ENCODE data around the gene TTLL11. TPM values are rescaled to one million over a fixed set of nuclear protein-coding genes. Genes with fewer than 3 reads are reported as not detected.

The TTLL11 gene
- total RNA-seq, 1 donor = 6.2 TPM

- Histone ChIP-seq H3K27ac (ENCODE audit: low read depth, low read length) (no peak overlapping the region), H3K4me2 (ENCODE audit: insufficient read depth, low read length) (no peak overlapping the region), H2AFZ (ENCODE audit: low read length) (no peak overlapping the region), H3K9me3 (ENCODE audit: low read depth, low read length) (no peaks in the 10 kb centered on the region), H3K4me1 (ENCODE audit: insufficient read depth, low read length) (no peaks in the 10 kb centered on the region), H3K27me3 (ENCODE audit: insufficient read depth, low read length) (no peaks in the 10 kb centered on the region), H3K4me3 (ENCODE audit: insufficient read depth, low read length) (no peak overlapping the region), H4K20me1 (ENCODE audit: insufficient read depth, low read length) (peaks cover 29% of the 10 kb centered on the region), H3K36me3 (ENCODE audit: insufficient read depth, low read length) (no peaks in the 10 kb centered on the region), H3K79me2 (ENCODE audit: insufficient read depth, low read length) (no peaks in the 10 kb centered on the region)
- DNase-seq (ENCODE audit: insufficient read length, low spot score, missing footprints) = no peak
- TF ChIP-seq CTCF (IDR thresholded peaks at IDR 0.05; ENCODE audit: extremely low read depth, low read depth, low read length) = no peak
Measured at GRCh38 chr9:122060481-122060880, 32.6 kb downstream of the TTLL11 start.

- no peak for DNase-seq (ENCODE audit: insufficient read length, low spot score, missing footprints)
- Histone ChIP-seq H3K27me3 (ENCODE audit: insufficient read depth, low read length) (no peaks in the 10 kb centered on the region), H3K4me1 (ENCODE audit: insufficient read depth, low read length) (no peaks in the 10 kb centered on the region), H4K20me1 (ENCODE audit: insufficient read depth, low read length) (peaks cover 29% of the 10 kb centered on the region), H2AFZ (ENCODE audit: low read length) (no peak overlapping the region), H3K4me3 (ENCODE audit: insufficient read depth, low read length) (no peak overlapping the region), H3K4me2 (ENCODE audit: insufficient read depth, low read length) (no peak overlapping the region), H3K27ac (ENCODE audit: low read depth, low read length) (no peak overlapping the region), H3K9me3 (ENCODE audit: low read depth, low read length) (no peaks in the 10 kb centered on the region), H3K36me3 (ENCODE audit: insufficient read depth, low read length) (no peaks in the 10 kb centered on the region), H3K79me2 (ENCODE audit: insufficient read depth, low read length) (no peaks in the 10 kb centered on the region)
- no peak for TF ChIP-seq CTCF (IDR thresholded peaks at IDR 0.05; ENCODE audit: extremely low read depth, low read depth, low read length)
Measured at GRCh38 chr9:122059955-122060324, 33.2 kb downstream of the TTLL11 start.

GRCh38 chr9:122059214-122059954 lies 33.7 kb downstream of the TTLL11 start:
- H3K27me3 ChIP-seq (ENCODE audit: insufficient read depth, low read length) = no peaks in the 10 kb centered on the region
- no peak for DNase-seq (ENCODE audit: insufficient read length, low spot score, missing footprints)
- H3K4me3 ChIP-seq (ENCODE audit: insufficient read depth, low read length) = no peak overlapping the region
- no peaks in the 10 kb centered on the region for H3K36me3 ChIP-seq (ENCODE audit: insufficient read depth, low read length)
- no peaks in the 10 kb centered on the region for H3K79me2 ChIP-seq (ENCODE audit: insufficient read depth, low read length)
- H3K4me2 ChIP-seq (ENCODE audit: insufficient read depth, low read length) = no peak overlapping the region
- no peaks in the 10 kb centered on the region for H3K4me1 ChIP-seq (ENCODE audit: insufficient read depth, low read length)
- no peak overlapping the region for H2AFZ ChIP-seq (ENCODE audit: low read length)
- no peak for TF ChIP-seq CTCF (IDR thresholded peaks at IDR 0.05; ENCODE audit: extremely low read depth, low read depth, low read length)
- peaks cover 24% of the 10 kb centered on the region for H4K20me1 ChIP-seq (ENCODE audit: insufficient read depth, low read length)
- H3K9me3 ChIP-seq (ENCODE audit: low read depth, low read length) = no peaks in the 10 kb centered on the region
- H3K27ac ChIP-seq (ENCODE audit: low read depth, low read length) = no peak overlapping the region

GRCh38 chr9:122058709-122059108 lies 34.4 kb downstream of the TTLL11 start:
- Histone ChIP-seq H3K36me3 (ENCODE audit: insufficient read depth, low read length) (no peaks in the 10 kb centered on the region), H2AFZ (ENCODE audit: low read length) (no peak overlapping the region), H3K4me1 (ENCODE audit: insufficient read depth, low read length) (no peaks in the 10 kb centered on the region), H3K27ac (ENCODE audit: low read depth, low read length) (no peak overlapping the region), H3K4me3 (ENCODE audit: insufficient read depth, low read length) (no peak overlapping the region), H3K9me3 (ENCODE audit: low read depth, low read length) (no peaks in the 10 kb centered on the region), H3K4me2 (ENCODE audit: insufficient read depth, low read length) (no peak overlapping the region), H3K79me2 (ENCODE audit: insufficient read depth, low read length) (no peaks in the 10 kb centered on the region), H4K20me1 (ENCODE audit: insufficient read depth, low read length) (peaks cover 24% of the 10 kb centered on the region), H3K27me3 (ENCODE audit: insufficient read depth, low read length) (no peaks in the 10 kb centered on the region)
- no peak for TF ChIP-seq CTCF (IDR thresholded peaks at IDR 0.05; ENCODE audit: extremely low read depth, low read depth, low read length)
- no peak for DNase-seq (ENCODE audit: insufficient read length, low spot score, missing footprints)
